Muscle of back (tissue), 11 donors: ENCODE measurements around the gene ASH1L. TPM values are rescaled to one million over a fixed set of nuclear protein-coding genes. Genes with fewer than 3 reads are reported as not detected.
"Not testable (repeated sequence)": the region's sequence is repeated elsewhere in the genome, so short reads cannot be mapped to it uniquely, and the experiment has no call there.

Experiments
- DNase-seq, 3 donors: peaks; one replicate each; pipeline versions ENCODE4 v3.0.0 to v3.0.0-alpha.2; 2013
- polyA plus RNA-seq, 10 donors: library from polyadenylated mRNA; unstranded; fragments of 120-200 nt; gene quantifications; one replicate each; pipeline ENCODE4 v1.2.1, GENCODE V29; 2013; ENCODE audit not compliant: insufficient read length in 10 of 10

ASH1L gene
- polyA plus RNA-seq, 10 donors, result 21.2 to 30.6 (median 28.1) TPM

DNA sequence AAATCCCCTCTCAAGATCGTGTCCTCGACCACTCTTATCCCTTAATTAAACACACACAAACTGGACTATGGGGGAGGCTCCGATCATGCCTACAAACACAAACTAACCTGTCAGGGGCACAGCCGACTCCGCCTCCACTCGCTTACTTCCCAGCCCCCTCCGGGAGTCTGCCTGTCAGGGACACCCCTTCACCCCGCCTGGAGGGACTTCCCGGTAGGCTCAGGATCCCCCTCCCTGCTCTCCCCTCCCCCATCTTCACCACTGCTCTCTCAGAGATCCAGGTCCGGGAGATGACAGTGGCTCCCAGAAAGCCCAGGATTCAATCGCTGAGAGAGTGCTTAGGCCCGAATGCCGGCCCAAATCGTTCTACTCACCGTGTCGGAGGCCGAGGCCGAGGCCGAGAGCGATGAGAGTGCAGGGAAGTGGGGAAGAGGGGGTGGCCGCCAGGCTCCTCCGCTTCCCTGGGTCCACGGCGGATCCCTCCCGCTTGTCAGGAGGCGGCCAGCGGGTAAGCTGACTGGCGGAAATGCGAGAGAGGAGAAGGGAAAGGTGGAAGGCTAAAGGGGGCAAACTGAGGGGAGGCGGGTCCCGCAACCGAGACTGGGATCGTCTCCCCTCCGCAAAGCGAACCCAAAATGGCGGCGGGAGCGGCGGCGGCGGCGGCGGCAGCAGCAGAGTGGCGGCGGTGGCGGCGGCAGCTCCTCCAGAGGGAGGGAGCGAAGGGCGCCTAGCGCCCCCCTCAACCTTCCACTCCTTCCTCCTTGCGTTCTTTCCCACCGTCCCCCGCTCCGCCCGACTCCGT is 623 bp downstream of the ASH1L start:
- DNase-seq, result peak in 1 of 3 donors; percentile 9

DNA sequence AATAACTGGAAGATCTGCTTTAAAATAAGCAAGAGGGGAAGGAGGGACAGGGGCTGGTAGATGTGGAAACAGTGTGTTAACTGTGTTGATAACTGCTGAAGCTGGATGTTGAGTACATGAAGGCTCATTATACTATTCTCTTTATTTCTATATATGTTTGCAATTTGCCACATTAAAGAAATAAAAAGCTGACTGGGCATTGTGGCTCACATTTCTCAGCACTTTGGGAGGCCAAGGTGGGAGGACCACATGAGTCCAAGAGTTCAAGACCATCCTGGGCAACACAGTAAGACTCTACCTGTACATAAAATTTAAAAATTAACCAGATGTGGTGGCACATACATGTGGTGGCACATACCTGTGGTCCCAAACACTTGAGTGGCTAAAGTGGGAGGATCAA is 6.7 kb downstream of the ASH1L start:
- no peak for DNase-seq

DNA sequence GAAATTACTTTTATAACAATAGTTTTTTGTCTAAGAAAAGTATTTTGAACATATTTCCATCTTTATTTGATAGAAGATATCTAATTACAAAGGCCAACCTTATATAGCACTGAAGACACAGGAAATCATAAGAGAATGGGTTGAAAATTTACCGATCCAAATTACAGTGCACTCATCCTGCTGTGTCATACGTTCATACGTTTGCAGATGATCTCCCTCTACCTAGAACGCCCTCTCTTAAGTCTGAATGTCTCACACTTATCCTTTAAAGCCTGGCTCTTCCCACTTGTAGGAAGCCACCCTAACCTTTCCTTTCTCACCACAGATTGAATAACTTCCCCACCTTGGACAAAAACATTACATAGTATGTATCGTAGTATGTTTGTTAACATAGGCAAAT is 9.3 kb downstream of the ASH1L start:
- no peak for DNase-seq

DNA sequence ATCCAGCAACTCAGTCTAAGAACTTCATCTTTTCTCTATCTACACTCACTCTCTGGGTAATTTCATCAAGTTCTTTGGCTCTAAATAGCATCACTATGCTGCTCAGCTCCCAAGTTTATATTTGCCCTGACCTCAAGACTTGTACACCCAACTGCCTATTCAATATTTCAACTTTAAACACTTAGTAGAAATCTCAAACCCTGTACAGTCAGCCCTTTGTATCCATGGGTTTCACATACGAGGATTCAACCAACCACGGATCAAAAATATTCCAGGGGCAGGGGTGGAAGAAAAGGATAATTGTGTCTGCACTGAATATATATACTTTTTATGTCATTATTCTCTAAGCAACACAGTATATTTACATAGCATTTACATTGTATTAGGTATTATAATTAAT is 13.9 kb downstream of the ASH1L start:
- no peak for DNase-seq

DNA sequence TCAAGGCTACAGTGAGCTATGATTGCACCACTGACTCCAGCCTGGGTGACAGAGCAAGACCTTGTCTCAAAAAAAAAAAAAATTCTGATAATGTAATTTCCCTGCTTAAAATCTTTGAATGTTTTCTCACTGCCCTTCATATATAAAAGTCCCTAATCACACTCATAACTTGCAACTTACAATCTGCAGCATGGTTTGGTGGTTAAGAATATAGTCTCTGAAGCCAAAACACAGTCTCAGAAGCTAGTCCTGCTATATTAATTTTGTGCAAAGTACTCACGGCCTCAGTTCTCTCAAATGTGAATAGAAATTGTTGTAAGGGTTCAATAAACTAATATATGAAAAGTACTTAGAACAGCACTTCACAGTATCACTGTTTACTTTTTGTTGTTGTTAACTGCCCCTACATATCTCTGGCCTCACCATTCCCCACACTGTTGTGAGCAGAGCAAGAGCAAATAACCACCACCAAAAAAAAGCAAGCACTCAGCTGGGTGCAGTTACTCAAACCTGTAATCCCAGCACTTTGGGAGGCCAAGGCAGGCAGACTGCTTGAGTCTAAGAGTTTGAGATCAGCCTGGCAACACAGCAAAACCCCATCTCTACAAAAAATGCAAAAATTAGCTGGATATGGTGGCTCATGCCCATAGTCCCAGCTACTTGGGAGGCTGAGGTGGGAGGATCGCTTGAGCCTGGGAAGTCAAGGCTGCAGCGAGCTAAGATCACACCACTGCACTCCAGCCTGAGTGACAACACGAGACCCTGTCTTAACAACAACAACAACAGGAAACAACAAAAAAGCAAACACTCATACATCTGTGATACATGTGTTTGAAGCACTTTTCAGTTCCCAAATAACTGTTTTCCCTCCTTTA is 22.4 kb downstream of the ASH1L start:
- no peak for DNase-seq

DNA sequence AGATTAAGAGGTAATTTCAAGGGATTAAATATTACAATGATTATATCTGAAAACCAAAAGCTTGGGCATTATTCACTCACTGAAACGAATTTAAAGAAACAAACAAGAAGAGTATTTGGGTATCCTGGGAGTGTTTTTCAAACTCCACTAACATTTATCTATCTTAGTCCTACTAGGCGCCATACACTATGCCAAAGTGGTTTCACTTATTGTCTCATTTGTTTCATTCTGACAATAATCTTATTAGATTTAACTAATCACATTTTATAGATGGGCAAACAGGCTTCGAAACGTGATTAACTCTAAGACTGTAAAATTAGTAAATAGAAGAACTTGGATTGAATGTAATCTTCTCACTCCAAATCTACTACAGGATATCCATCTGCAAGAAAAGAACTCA is 25.4 kb downstream of the ASH1L start:
- DNase-seq, result no peak

DNA sequence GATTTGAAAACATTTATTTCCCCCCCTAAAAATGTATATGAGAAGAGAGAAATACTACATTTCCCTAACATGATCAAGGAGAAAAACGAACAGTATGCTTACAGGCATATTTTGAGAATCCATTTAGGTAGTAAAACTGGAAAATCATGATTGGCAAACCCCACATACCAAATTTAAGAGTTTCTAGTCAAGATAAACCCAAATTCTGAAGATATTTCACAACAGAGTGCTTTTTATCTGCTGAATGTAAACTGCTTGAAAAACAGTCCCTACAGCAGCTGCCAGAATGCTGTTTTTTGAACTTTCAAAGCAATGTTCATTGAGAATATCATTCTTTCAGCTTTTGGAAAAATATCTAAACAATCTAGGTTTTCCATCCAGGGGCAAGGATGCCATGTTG is 31.0 kb downstream of the ASH1L start:
- no peak for DNase-seq

DNA sequence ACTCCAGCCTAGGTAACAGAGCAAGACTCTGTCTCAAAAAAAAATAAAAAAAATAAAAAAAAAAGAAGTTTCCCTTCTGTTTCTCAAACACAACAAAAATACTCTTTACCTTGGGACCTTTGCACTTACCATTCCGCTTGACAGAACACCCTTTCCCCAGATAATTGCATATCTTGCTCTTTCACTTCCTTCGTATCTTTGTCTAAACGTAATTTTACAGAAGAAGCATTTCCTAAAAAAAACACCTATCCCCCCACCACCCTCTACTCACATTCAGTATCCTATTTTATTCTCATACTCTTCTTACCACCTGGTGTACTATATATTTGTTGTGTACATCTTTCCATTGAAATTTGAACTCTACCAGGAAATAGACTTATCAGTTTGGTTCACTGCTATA is 32.7 kb downstream of the ASH1L start:
- no peak for DNase-seq

DNA sequence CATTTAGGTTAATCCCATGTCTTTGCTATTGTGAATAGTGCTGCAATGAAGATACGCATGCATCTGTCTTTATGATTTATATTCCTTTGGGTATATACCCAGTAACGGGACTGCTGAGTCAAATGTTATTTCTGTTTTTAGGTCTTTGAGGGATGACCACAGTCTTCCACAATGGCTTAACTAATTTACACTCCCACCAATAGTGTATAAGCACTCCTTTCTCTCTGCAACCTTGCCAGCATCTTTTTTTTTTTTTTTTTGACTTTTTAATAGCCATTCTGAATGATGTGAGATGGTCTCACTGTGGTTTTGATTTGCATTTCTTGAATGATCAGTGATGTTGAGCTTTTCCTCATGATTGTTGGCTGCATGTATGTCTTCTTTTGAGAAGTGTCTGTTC is 33.5 kb downstream of the ASH1L start:
- no peak for DNase-seq

DNA sequence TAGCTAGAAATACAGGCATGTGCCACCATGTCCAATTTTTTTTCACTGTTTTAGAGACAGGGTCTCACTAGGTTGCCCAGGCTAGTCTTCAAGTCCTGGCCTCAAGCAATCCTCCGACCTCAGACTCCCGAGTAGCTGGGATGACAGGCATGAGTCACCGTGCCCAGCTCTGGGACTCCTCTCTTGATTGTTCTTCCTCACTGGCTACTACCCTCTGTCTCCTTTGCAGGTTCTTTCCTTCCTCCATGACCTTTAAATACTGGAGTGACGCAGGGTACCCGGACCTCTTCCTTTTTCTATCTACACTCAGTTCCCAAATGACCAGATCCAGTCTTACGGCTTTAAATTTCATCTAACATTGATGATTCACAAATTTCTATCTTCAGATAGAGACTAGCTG is 34.9 kb downstream of the ASH1L start:
- DNase-seq, result no peak

DNA sequence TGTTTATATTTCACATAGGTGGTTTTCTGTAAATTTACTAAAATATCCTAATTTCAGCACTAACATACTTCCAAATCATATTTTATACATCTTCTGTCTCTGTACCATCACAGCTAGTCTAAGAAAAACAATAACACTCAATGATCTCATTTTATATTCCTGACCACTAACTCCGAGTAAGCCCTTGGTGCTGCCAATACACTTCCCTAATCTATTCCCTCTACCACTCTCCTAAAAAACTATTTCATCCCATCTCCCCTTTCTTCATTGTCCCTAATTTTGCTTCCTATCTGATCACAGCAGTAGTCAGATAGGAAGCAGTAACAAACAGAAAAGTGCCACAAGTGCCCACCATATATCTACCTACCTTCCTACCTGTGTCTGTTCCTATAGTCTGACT is 36.2 kb downstream of the ASH1L start:
- no peak for DNase-seq

DNA sequence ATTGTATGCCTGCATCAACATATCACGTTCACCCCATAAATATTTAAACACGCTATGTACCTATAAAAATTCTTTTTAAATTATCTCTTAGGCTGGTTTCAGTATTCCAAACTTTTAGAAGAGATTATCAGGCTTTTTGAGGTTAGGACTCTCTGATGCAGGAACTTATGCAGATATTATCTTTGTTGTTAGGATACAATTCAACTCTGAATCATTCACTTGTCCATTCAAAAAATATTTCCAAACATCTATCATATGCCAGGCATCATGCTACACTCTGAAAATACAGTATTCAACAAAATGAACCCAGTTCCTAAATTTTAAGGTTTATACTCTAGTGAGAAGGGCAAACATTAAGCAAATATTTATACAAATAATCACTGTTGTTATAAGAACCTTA is 40.5 kb downstream of the ASH1L start:
- no peak for DNase-seq

DNA sequence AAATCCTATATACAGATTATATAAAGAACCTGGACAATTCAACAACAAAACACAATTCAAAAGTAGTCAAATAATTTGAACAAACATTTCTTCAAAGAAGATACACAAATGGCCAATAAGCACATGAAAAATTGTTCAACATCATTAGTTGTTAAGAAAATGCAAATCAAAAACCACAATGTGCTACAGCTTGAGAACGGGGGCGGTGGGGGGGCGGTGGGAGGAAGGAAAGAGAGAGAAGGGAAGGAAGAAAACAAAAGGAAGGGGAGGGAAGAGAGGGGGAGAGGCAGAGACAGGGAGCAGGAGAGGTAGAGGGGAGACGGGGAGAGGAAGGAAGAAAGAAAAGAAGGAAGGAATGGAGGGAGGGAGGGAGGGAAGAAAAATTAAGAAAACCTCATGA is 44.1 kb downstream of the ASH1L start:
- DNase-seq, result no peak

DNA sequence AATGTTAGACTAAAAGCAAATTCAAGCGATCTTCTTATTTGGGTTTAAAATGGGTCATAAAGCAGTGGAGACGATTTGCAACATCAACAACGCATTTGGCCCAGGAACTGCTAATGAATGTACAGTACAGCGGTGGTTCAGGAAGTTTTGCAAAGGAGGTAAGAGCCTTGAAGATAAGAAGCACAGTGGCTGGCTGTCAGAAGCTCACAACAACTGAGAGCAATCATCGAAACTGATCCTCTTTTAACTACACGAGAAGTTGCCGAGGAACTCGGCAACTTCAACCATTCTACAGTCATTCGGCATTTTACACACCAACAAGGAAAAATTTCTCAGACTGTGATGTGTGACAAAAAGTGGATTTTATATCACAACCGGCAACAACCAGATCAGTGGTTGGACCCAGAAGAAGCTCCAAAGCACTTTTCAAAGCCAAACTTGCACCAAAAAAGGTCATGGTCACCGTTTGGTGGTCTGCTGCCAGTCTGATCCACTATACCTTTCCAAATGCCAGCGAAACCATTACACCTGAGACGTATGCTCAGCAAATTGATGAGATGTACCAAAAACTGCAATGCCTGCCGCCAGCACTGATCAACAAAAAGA is 47.9 kb downstream of the ASH1L start:
- no peak for DNase-seq

DNA sequence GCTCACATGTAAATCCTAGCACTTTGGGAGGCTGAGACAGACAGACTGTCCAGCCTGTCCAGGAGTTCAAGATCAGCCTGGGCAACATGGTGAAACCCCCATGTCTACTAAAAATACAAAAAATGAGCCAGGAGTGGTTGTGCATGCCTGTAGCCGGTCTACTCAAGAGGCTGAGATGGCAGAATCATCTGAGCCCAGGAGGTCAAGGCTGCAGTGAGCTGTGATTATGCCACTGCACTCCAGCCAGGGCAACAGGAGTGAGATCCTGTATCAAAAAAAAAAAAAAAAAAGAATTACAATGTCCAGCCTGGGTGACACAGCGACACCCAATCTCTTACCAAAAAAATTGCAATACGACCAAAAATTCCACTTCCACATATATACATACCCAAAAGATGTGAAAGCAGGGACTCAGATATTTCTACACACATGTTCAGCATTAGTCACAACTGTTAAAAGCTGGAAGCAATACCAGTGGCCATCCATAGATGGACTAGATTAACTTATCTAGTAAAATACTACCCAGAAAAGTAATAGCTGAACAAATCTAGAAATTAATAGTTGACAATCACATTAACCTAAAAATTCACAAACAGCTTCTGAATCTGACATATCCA is 49.2 kb downstream of the ASH1L start:
- peak in 1 of 3 donors; percentile 35 for DNase-seq

DNA sequence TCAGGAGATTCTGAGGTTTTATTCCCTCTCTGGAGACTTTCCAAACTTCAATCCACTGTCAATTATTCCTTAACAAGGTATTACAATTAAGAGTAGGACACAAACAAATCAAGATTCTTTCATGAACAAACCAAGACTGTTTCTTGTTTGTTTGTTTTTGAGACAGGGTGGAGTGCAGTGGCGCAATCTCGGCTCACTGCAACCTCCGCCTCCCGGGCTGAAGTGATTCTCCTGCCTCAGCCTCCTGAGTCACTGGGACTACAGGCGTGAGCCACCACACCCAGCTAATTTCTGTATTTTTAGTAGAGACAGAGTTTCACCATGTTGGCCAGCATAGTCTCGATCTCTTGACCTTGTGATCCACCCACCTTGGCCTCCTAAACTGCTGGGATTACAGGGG is 51.2 kb downstream of the ASH1L start:
- DNase-seq, result not testable (repeated sequence)

DNA sequence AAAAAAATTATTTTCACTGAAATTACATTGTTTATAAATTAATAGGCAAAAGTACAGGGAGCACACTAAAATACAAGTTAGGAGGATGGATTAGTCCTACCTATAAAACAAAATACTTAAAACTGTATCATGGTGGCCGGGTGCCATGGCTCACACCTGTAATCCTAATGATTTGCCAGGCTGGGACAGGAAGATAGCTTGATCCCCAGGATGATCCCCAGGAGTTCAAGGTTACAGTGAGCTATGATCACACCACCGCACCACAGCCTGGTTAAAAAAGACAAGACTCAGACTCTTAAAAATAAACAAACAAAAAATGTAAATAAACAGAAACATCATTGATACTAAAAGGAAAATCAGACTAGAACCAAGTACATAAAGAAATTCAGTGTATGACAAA is 53.5 kb downstream of the ASH1L start:
- no peak for DNase-seq

DNA sequence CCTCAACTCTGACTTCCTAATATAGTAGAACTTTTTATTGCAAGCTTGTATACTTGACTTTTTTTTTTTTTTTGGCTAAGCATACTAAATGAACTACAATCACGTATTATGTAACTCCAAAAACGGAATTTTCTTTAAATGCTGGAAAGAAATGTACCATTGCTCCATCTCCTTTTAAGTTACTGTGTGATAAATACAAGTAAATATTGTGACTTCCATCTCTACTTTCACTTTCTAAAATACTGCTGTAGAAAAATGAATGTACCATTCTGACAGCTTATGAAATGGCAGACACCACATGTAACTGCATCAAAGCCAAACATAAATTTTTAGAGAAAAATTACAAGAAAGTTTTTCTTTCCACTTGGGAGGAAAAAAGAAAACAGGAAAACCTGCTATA is 54.7 kb downstream of the ASH1L start:
- no peak for DNase-seq

DNA sequence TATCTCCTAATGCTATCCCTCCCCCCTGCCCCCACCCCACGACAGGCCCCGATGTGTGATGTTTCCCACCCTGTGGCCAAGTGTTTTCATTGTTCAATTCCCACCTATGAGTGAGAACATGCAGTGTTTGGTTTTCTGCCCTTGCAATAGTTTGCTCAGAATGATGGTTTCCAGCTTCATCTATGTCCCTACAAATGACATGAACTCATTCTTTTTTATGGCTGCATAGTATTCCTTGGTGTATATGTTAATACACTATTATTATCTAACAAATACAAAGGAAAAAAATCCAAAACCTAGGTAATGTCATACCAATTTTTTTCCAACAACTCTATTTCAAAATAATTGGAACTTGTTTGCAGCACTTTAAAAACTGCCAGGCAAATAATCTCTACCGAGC is 56.6 kb downstream of the ASH1L start:
- not testable (repeated sequence) for DNase-seq

DNA sequence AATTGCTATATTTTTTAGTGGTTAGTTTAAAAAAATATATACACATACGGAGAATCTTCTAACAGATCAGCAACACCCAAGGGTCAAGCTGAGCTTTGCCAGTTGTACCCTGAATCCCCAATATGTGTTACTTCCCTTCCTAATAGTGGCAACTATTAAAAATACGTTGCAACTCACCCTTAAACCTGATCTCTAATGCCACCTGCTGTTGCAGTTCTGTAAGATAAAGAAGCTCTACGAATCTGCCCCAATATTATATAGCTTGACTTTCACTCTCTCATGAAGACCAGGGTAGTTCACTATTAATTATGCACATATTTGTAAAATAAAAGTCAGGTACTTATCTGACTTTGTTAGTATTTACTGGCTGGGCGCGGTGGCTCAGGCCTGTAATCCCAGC is 58.4 kb downstream of the ASH1L start:
- DNase-seq, result peak; percentile 11 to 42 (median 16)

DNA sequence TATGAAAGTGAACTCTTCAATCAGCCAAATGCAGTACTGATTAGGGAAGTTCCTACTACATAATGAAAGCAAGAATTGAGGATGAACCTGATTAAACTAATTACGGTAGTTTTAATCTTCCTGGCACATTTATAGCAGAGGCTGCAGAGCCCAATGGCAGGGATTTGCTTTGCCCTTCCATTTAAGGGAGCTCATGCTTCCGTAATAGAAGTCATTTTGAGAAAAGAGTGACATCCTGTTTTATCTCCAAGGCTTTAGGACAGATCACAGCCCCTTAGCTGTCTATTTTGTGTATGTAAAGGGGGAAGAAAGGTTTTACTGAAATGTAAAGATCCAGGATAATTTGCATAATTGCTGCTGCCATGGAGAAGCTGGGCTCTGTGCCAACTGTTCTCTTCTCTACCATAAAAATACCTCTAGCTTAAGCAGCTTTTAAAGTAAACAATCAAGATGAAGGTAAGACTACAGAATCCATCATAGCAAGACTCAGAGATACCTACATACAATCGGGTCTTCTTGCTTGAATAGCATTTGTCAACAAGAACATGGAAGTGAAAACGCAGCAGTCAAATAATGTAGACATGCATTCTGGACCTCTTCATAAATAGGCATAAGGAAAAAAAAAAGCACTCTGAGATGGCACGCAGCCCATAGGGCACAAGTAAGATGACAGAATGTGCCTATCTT is 62.5 kb downstream of the ASH1L start:
- DNase-seq, result peak in 2 of 3 donors; percentile 10 to 15

DNA sequence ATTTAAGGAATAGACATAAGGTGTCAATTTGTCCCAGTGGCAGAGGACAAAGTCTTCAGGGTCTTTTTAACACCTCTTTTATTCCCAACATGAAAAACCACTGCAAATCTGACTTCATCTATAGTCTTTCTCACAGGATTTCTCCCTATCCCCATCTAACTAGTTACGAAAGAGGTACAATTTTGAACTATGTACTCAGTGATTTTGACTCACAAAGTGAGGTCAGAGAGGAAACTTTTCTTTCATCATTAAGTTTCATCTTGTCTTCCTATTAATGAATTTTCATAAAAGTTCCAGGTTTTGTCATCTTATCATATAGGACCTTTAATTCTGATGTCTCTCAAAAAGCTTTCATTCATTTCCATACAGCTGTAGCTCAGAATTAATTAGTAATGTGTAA is 63.3 kb downstream of the ASH1L start:
- DNase-seq, result no peak
